ENCODE data around the gene PREX1. TPM values are rescaled to one million over a fixed set of nuclear protein-coding genes. Genes with fewer than 3 reads are reported as not detected.

The PREX1 gene
- total and polyA plus RNA-seq, 2 of the 4 experiments (the other 2 are of a cell fraction) = 0.67 to 0.72 TPM

- no peaks in the 10 kb centered on the region; the same call in 1 of the 2 replicates for H3K9me1 ChIP-seq (ENCODE audit: insufficient read depth, low read length)
- no peak overlapping the region for H2BK15ac ChIP-seq (ENCODE audit: low read depth, low read length)
- no peak for DNase-seq
- dilution Hi-C loops (cut with HindIII; ENCODE audit: low sequenced_read_pairs, unreplicated experiment) = no loop called here
- H2BK5ac ChIP-seq (ENCODE audit: low read depth, low read length, poor library complexity, severe bottlenecking) = no peak overlapping the region
- H3K79me1 ChIP-seq (ENCODE audit: low read depth in 1 of 2, low read length in 2 of 2) = no peaks in the 10 kb centered on the region
- H4K20me1 ChIP-seq (ENCODE audit: insufficient read depth, low read length) = no peaks in the 10 kb centered on the region
- TF ChIP-seq BHLHE40 (IDR thresholded peaks at IDR 0.05; ENCODE audit: low read depth, low read length) (no peak), CEBPB (IDR thresholded peaks at IDR 0.05; ENCODE audit: low read depth, low read length) (no peak), MAZ (IDR thresholded peaks at IDR 0.05; ENCODE audit: borderline replicate concordance, low read depth, low read length) (no peak), RCOR1 (IDR thresholded peaks at IDR 0.05; ENCODE audit: insufficient replicate concordance, low read length) (no peak), NFE2L2 (IDR thresholded peaks at IDR 0.05; ENCODE audit: low read depth, low read length) (no peak), RAD21 (IDR thresholded peaks at IDR 0.05; ENCODE audit: low read length) (no peak), RFX5 (IDR thresholded peaks at IDR 0.05; ENCODE audit: low read depth, low read length) (no peak), CHD1 (IDR thresholded peaks at IDR 0.05; ENCODE audit: low read depth, low read length) (no peak), USF2 (IDR thresholded peaks at IDR 0.05; ENCODE audit: low read depth, low read length) (no peak), CTCF (conservative IDR thresholded peaks at IDR 0.05; ENCODE audit: low read depth, low read length) (no peak), SMC3 (IDR thresholded peaks at IDR 0.05; ENCODE audit: low read depth, low read length) (no peak), MXI1 (IDR thresholded peaks at IDR 0.05; ENCODE audit: borderline replicate concordance, low read depth, low read length) (no peak)
- intact Hi-C loops (cut with micrococcal nuclease) = no loop called here
- no peak overlapping the region for H3K18ac ChIP-seq (ENCODE audit: low read depth, low read length)
- H3K36me3 ChIP-seq (ENCODE audit: control insufficient read depth, insufficient read depth, low read length) = no peaks in the 10 kb centered on the region
- no peak overlapping the region for H3K27ac ChIP-seq (ENCODE audit: insufficient read depth, low read length)
- H3K4me2 ChIP-seq (ENCODE audit: low read depth, low read length) = no peak overlapping the region
- no peak overlapping the region for H3K4ac ChIP-seq (ENCODE audit: low read depth, low read length)
- H2BK20ac ChIP-seq (ENCODE audit: low read depth, low read length) = no peak overlapping the region
- no peak overlapping the region for H3K9ac ChIP-seq (ENCODE audit: low read depth, low read length)
- peaks cover 16% of the 10 kb centered on the region; the same call in 1 of the 2 replicates for H3K27me3 ChIP-seq (ENCODE audit: control insufficient read depth, insufficient read depth, low read length)
- no peak overlapping the region for H2AK9ac ChIP-seq (replicated peaks; ENCODE audit: low read depth, low read length, poor library complexity)
- H3K23ac ChIP-seq (ENCODE audit: low read depth, low read length) = no peak overlapping the region
- no peaks in the 10 kb centered on the region for H3K9me3 ChIP-seq (ENCODE audit: control insufficient read depth, insufficient read depth, low read length)
- BruUV-seq (replicated peaks) = no TSS peak
- H2AK5ac ChIP-seq (ENCODE audit: low read depth, low read length) = no peak overlapping the region
- no peak overlapping the region for H4K5ac ChIP-seq (ENCODE audit: low read depth, low read length)
- ATAC-seq (ENCODE audit: low read depth) = no peak
- H2AFZ ChIP-seq (replicated peaks; ENCODE audit: low read length, poor library complexity) = no peak overlapping the region
- H3K4me1 ChIP-seq (ENCODE audit: control insufficient read depth, insufficient read depth, low read length) = no peaks in the 10 kb centered on the region
- no peak overlapping the region for H3K56ac ChIP-seq (ENCODE audit: extremely low read depth, insufficient read depth, low read length)
- H4K8ac ChIP-seq (ENCODE audit: low read depth in 2 of 2, low read length in 2 of 2) = no peak overlapping the region
- H3K14ac ChIP-seq (replicated peaks; ENCODE audit: low read depth, low read length) = no peak overlapping the region
- no peak overlapping the region for H4K91ac ChIP-seq (ENCODE audit: insufficient read depth, low read depth, low read length)
- ChIA-PET POLR2A (ENCODE audit: unreplicated experiment) (no interaction called here), CTCF (no interaction called here)
- 94% methylated on average over 3 of the region's 12 CpGs; no CpG with 5 or more reads in 1 of the 2 experiments for WGBS, 2 experiments (ENCODE audit: extremely low coverage in 2 of 2, insufficient read length in 1 of 2)
- H3K4me3 ChIP-seq (ENCODE audit: insufficient read depth, low read depth, low read length) = no peak overlapping the region
- in situ Hi-C loops (cut with MboI; ENCODE audit: low sequenced_read_pairs) = loop anchor here (25.0 kb wide), 1 partner anchor 88 kb away; no protein-coding TSS in a partner anchor
- no peak overlapping the region for H2BK120ac ChIP-seq (ENCODE audit: low read depth, low read length)
Observed at GRCh38 chr20:48799328-48800105, 28.3 kb downstream of the PREX1 start.
